CD4-positive, alpha-beta memory T cell (primary cell): ENCODE results near the gene ACER2. TPM values are rescaled to one million over a fixed set of nuclear protein-coding genes. Genes with fewer than 3 reads are reported as not detected.
A peak's percentile ranks its signal among the peaks of the same experiment; 100 is the strongest.

ENCODE experiments used
- CTCF ChIA-PET: fragments of 350-600 bp; sonication (Branson Sonifier 250); formaldehyde crosslinking; loops from one replicate; lab custom pipeline; 2021; ENCODE audit warnings: inconsistent platforms; ENCODE audit not compliant: partially characterized antibody; lab: Charles Lee
- POLR2A ChIA-PET: fragments of 350-600 bp; sonication (Branson Sonifier 250); formaldehyde crosslinking; loops from one replicate; lab custom pipeline; 2021; ENCODE audit not compliant: partially characterized antibody; lab: Charles Lee
- DNase-seq, 5 donors: peaks; one replicate each; pipeline versions ENCODE4 v3.0.0 to v3.0.0-alpha.2; 2020 to 2022; ENCODE audit warnings: mixed read lengths in 1 of 5
- H3K27ac ChIP-seq: one replicate; pipeline ENCODE4 v1.7.0; 2013; ENCODE audit warnings: low read depth, low read length
- H3K27me3 ChIP-seq: 2 replicates; pipeline ENCODE4 v1.7.0; 2013; ENCODE audit warnings: mild to moderate bottlenecking, low read length, moderate library complexity; ENCODE audit not compliant: insufficient read depth
- H3K36me3 ChIP-seq: 2 replicates; pipeline ENCODE4 v1.7.0; 2013; ENCODE audit warnings: mild to moderate bottlenecking, low read length, moderate library complexity; ENCODE audit not compliant: insufficient read depth
- H3K4me1 ChIP-seq: 2 replicates; pipeline ENCODE4 v1.7.0; 2013; ENCODE audit warnings: mild to moderate bottlenecking, low read length, moderate library complexity; ENCODE audit not compliant: insufficient read depth
- H3K4me3 ChIP-seq, 2 donors: one replicate each; pipeline ENCODE4 v1.7.0; 2013; ENCODE audit warnings: low read length in 2 of 2, mild to moderate bottlenecking in 1 of 2
- H3K9me3 ChIP-seq, 2 donors: one replicate each; pipeline ENCODE4 v1.7.0; 2013; ENCODE audit warnings: low read length in 2 of 2, control low read depth in 1 of 2; ENCODE audit not compliant: control insufficient read depth in 1 of 2
- H3K27ac Mint-ChIP-seq, 7 donors: one replicate each; pipeline ENCODE4 v1.8.0; 2020 to 2021; ENCODE audit warnings: mixed read lengths in 7 of 7, mild to moderate bottlenecking in 6 of 7, inconsistent platforms in 3 of 7, moderate library complexity in 3 of 7
- H3K27me3 Mint-ChIP-seq, 2 donors: one replicate each; pipeline ENCODE4 v1.8.0; 2020 to 2021; ENCODE audit warnings: mixed read lengths in 2 of 2
- H3K36me3 Mint-ChIP-seq, 2 donors: one replicate each; pipeline ENCODE4 v1.8.0; 2020 to 2021; ENCODE audit warnings: mixed read lengths in 2 of 2, inconsistent platforms in 1 of 2, mild to moderate bottlenecking in 1 of 2
- H3K4me1 Mint-ChIP-seq, 4 donors: one replicate each; pipeline ENCODE4 v1.8.0; 2020 to 2021; ENCODE audit warnings: mixed read lengths in 4 of 4, mild to moderate bottlenecking in 1 of 4
- H3K4me3 Mint-ChIP-seq, 8 donors: one replicate each; pipeline ENCODE4 v1.8.0; 2020 to 2021; ENCODE audit warnings: mixed read lengths in 8 of 8, mild to moderate bottlenecking in 7 of 8, moderate library complexity in 6 of 8, inconsistent platforms in 3 of 8
- H3K9me3 Mint-ChIP-seq, 8 donors: one replicate each; pipeline ENCODE4 v1.8.0; 2020 to 2021; ENCODE audit warnings: mixed read lengths in 8 of 8, mild to moderate bottlenecking in 5 of 8, inconsistent platforms in 3 of 8, moderate library complexity in 1 of 8
- intact Hi-C: fragments of 100-400 bp; cut with micrococcal nuclease; formaldehyde crosslinking; loops from one replicate; pipeline ENCODE4 v1.15.1; 2023
- polyA plus RNA-seq, 2 donors: library from polyadenylated mRNA; unstranded; fragments of 300-500 nt; fragmentation: Illumina TruSeq; gene quantifications; one replicate each; pipeline ENCODE4 v1.2.3, GENCODE V29; 2021
- total RNA-seq, 2 experiments: library from RNA; stranded (reverse); gene quantifications; one replicate each; pipeline ENCODE4 v1.2.3, GENCODE V29; 2021

The ACER2 gene
- total and polyA plus RNA-seq, 4 experiments from 2014 or later: 0.54 to 6.0 (median 3.5) TPM

DNA sequence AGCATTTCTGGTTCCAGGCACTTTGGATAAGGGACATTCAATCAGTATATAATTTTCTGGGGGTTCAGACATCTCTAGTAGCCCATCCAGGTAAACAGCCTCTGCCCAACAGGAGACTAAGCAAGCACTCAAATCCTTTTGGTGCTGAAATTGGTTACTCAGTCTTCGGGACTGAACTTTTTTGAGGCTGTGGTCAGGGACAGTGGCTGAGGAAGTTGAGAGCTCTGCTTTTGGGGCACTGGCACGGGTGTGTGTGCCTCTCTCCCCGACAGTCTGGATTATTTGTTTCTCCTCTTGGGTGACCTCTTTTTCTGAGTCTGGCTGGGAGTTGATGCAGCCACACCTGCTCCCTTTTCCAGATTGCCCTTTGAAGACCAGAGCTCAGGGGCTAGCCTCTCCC, 47.6 kb downstream of the ACER2 start:
- POLR2A ChIA-PET: interaction anchor here (1.4 kb wide), 1 partner anchor 407 kb away, joined by 9 read pairs; the partner anchor contains the start of gene RRAGA
- DNase-seq: no peak

DNA sequence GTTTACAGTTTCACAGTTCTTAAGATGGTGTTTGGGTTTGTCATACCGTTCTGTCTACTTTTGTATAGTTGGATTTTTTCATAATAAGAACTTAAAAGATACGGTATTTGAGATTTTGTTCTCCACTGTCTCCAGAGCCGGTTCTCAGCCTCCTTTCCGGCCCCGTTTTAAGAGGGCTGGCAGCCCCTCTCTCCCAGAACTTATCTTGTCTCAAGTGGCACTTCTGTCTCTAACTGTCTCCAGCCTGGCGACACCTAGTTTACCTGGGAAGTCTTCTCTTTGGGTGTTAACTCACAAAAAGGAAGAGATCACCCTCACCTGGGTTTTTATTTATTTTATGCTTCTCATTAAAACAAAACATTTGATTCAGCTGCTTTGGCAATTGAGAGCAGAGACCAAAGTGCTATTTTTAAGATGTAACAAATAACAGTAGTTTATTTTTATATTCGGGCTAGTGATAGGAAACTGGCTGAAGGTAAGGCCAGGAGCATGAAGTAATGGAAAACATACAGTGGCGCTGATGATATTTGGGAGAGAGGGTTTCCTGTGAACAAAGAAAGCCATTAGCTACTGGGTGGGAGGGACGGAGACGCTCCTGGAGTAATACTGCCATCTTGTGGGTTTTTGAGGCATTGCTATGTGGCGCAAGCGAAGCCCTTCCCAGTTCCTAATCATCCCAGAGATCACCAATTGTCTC, 48.3 kb downstream of the ACER2 start:
- Histone ChIP-seq H3K36me3 (no peaks in the 10 kb centered on the region), H3K27me3 (no peaks in the 10 kb centered on the region), H3K27ac (no peak overlapping the region), H3K4me3 (no peak overlapping the region), H3K4me1 (peaks cover 6% of the 10 kb centered on the region), H3K9me3 (no peaks in the 10 kb centered on the region)
- peak overlapping the region in 5 of 8 donors; percentile 40 to 60 (median 47) for H3K4me3 Mint-ChIP-seq
- DNase-seq: peak; percentile 58 to 67 (median 64)
- H3K4me1 Mint-ChIP-seq: peaks cover 5 to 9% (median 6%) of the 10 kb centered on the region in 4 donors
- intact Hi-C loops: loop anchor here (1.0 to 10.0 kb wide), 9 partner anchors 48 to 430 kb away; partner anchors contain the start of genes ACER2, DENND4C, RPS6 and RRAGA
- no peaks in the 10 kb centered on the region for H3K9me3 Mint-ChIP-seq
- ChIA-PET CTCF (interaction anchor here (0.5 to 7.1 kb wide), 32 partner anchors 8 to 1202 kb away, joined by 3 to 94 read pairs (median 4); partner anchors contain the start of gene RRAGA), POLR2A (interaction anchor here (1.0 to 1.5 kb wide), 3 partner anchors 11 to 408 kb away, joined by 3 to 9 read pairs (median 5); partner anchors contain the start of genes RPS6 and RRAGA)
- peaks cover 0 to 1% of the 10 kb centered on the region in 2 donors for H3K27me3 Mint-ChIP-seq
- peak overlapping the region in 1 of 7 donors; percentile 11 for H3K27ac Mint-ChIP-seq
- H3K36me3 Mint-ChIP-seq: no peaks in the 10 kb centered on the region

More for the DNA sequence above, 47.6 kb downstream of the ACER2 start:
- Histone ChIP-seq H3K9me3 (no peaks in the 10 kb centered on the region), H3K36me3 (no peaks in the 10 kb centered on the region), H3K4me3 (no peak overlapping the region), H3K27me3 (no peaks in the 10 kb centered on the region), H3K4me1 (peaks cover 6% of the 10 kb centered on the region), H3K27ac (no peak overlapping the region)
- Mint-ChIP-seq H3K27me3 (peaks cover 0 to 1% of the 10 kb centered on the region in 2 donors), H3K9me3 (no peaks in the 10 kb centered on the region), H3K36me3 (peaks cover 5 to 7% of the 10 kb centered on the region in 2 donors), H3K4me1 (peaks cover 5 to 9% (median 6%) of the 10 kb centered on the region in 4 donors), H3K4me3 (no peak overlapping the region), H3K27ac (peak overlapping the region in 1 of 7 donors; percentile 55)
- intact Hi-C loops: loop anchor here (2.0 to 10.0 kb wide), 5 partner anchors 48 to 429 kb away; partner anchors contain the start of gene ACER2
- CTCF ChIA-PET: interaction anchor here (1.2 to 7.1 kb wide), 10 partner anchors 10 to 1645 kb away, joined by 3 to 94 read pairs (median 8); partner anchors contain the start of gene RRAGA

DNA sequence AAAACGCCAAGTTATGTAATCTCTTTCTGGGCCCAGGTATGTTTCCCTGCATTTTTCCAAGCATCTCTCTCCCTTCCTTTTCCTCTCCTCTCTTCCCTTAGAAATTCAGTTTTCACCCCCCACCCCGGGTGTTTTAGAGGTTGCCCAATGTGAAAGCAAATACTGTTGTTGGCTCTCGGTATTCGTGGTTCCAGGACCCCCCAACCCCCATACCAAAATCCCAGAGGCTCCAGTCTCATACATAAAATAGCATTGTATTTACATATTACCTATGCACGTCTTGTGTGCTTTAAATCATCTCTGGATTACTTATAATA, 48.8 kb downstream of the ACER2 start:
- H3K9me3 ChIP-seq: no peaks in the 10 kb centered on the region
- no peaks in the 10 kb centered on the region for H3K36me3 Mint-ChIP-seq
- ChIA-PET CTCF (interaction anchor here (0.9 to 7.1 kb wide), 27 partner anchors 8 to 1202 kb away, joined by 3 to 94 read pairs (median 4); partner anchors contain the start of genes ACER2 and RRAGA), POLR2A (interaction anchor here (1.0 to 1.5 kb wide), 3 partner anchors 10 to 408 kb away, joined by 3 to 9 read pairs (median 5); partner anchors contain the start of genes RPS6 and RRAGA)
- H3K27ac ChIP-seq: no peak overlapping the region
- H3K27ac Mint-ChIP-seq: no peak overlapping the region
- peaks cover 0 to 1% of the 10 kb centered on the region in 2 donors for H3K27me3 Mint-ChIP-seq
- peaks cover 6% of the 10 kb centered on the region for H3K4me1 ChIP-seq
- peak overlapping the region in 5 of 8 donors; percentile 40 to 60 (median 47) for H3K4me3 Mint-ChIP-seq
- no peaks in the 10 kb centered on the region for H3K27me3 ChIP-seq
- H3K4me1 Mint-ChIP-seq: peaks cover 5 to 9% (median 6%) of the 10 kb centered on the region in 4 donors
- no peaks in the 10 kb centered on the region for H3K9me3 Mint-ChIP-seq
- no peaks in the 10 kb centered on the region for H3K36me3 ChIP-seq
- no peak overlapping the region for H3K4me3 ChIP-seq
- intact Hi-C loops: loop anchor here (1.0 to 10.0 kb wide), 9 partner anchors 49 to 430 kb away; partner anchors contain the start of genes ACER2, DENND4C, RPS6 and RRAGA
- no peak for DNase-seq

DNA sequence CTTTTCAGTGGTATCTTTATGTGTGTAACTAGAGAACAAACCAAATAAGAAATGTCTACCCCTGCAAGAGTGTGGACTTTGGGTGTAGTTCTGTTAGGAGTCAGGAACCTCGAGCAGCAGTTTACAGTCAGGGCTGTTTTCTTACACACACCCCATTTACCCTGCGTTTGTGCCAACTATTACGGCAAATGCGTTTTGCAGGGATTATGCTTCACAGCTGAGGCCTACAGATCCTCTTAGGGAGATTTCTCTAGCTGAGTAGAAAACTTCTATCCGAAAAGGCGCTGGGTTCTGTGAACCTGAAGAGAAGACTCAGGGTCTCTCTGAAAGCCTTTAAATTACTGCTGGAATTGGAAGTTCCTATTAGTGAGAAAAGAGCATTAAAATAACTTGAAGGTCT, 51.4 kb downstream of the ACER2 start:
- H3K36me3 ChIP-seq: no peaks in the 10 kb centered on the region
- Mint-ChIP-seq H3K27ac (no peak overlapping the region), H3K4me1 (peaks cover 12 to 20% (median 16%) of the 10 kb centered on the region in 4 donors), H3K4me3 (no peak overlapping the region), H3K9me3 (peaks cover 0 to 2% (median 0%) of the 10 kb centered on the region in 8 donors), H3K27me3 (peaks cover 0 to 1% of the 10 kb centered on the region in 2 donors), H3K36me3 (no peaks in the 10 kb centered on the region)
- H3K4me3 ChIP-seq: no peak overlapping the region
- ChIA-PET CTCF (interaction anchor here (0.9 to 2.7 kb wide), 7 partner anchors 11 to 1206 kb away, joined by 3 to 9 read pairs (median 3); no protein-coding TSS in a partner anchor), POLR2A (no interaction called here)
- no peak for DNase-seq
- no peak overlapping the region for H3K27ac ChIP-seq
- no peaks in the 10 kb centered on the region for H3K9me3 ChIP-seq
- H3K4me1 ChIP-seq: peaks cover 15% of the 10 kb centered on the region
- intact Hi-C loops: no loop called here
- H3K27me3 ChIP-seq: no peaks in the 10 kb centered on the region

DNA sequence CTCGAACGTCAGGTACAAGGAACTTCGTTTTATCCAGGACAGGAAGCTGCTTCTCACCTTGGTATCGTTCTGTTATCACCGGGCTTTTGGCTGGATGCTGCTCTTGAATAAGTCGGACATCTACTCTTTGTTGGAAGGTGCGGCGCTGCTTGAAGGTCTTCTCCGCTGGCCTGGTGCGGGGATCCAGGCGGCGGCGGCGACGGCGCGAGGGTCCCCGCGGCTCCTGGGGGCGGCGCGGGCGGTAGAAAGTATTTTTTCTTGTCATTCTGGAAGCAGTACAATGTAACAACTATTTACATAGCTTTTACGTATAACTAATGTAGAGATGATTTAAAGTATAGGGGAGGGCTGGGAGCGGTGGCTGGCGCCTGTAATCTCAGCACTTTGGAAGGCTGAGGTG, 52.3 kb downstream of the ACER2 start:
- H3K27ac Mint-ChIP-seq: no peak overlapping the region
- intact Hi-C loops: no loop called here

DNA sequence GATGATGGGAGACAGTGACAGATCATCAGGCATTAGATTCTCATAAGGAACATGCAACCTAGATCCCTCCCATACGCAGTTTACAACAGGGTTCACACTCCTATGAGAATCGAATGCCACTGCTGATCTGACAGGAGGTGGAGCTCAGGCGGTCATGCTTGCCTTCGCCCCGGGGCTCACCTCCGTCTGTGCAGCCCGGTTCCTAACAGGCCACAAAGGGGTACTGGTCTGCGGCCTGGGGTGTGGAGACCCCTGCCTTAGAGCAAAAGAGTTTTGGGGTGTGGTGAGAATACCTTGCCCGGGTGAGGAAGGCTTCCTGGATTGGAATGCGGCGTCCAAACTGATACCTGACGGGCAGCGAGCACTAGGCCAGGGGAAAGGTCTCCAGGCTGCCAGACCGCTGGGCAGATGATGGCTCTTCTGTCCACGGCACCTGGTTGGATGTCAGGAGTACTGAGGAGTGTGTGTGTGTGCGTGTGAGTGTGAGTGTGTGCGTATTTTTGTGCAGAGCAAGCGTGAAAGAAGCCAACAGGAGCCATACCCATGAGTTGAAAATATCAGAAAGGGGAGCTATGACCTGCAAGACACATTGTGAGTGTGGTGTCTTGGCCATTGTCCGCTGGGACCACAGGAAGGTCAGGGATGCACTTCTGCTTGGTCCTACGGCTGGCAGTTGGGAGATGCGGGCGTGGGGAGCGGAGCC, 55.4 kb downstream of the ACER2 start:
- intact Hi-C loops: loop anchor here (2.0 kb wide), 1 partner anchor 1477 kb away; no protein-coding TSS in a partner anchor
- Mint-ChIP-seq H3K4me3 (peak overlapping the region; percentile 84 to 98 (median 88)), H3K4me1 (peaks cover 7 to 14% (median 11%) of the 10 kb centered on the region in 4 donors), H3K27ac (peak overlapping the region in 3 of 7 donors; percentile 41 to 89 (median 80)), H3K36me3 (no peaks in the 10 kb centered on the region), H3K27me3 (no peaks in the 10 kb centered on the region), H3K9me3 (peaks cover 0 to 2% (median 0%) of the 10 kb centered on the region in 8 donors)
- ChIA-PET CTCF (interaction anchor here (0.6 to 5.9 kb wide), 50 partner anchors 9 to 1647 kb away, joined by 3 to 94 read pairs (median 5); partner anchors contain the start of genes ACER2, DENND4C and RRAGA), POLR2A (interaction anchor here (0.8 to 1.3 kb wide), 3 partner anchors 54 to 415 kb away, joined by 3 to 4 read pairs (median 3); partner anchors contain the start of genes RPS6 and RRAGA)
- no peaks in the 10 kb centered on the region for H3K36me3 ChIP-seq
- no peaks in the 10 kb centered on the region for H3K9me3 ChIP-seq
- DNase-seq: peak in 1 of 5 donors; percentile 11
- H3K27ac ChIP-seq: no peak overlapping the region
- H3K4me3 ChIP-seq: peak overlapping the region in 1 of 2 donors; percentile 35
- H3K27me3 ChIP-seq: no peaks in the 10 kb centered on the region
- H3K4me1 ChIP-seq: peaks cover 9% of the 10 kb centered on the region

More for the DNA sequence above, 52.3 kb downstream of the ACER2 start:
- no peaks in the 10 kb centered on the region for H3K36me3 ChIP-seq
- Mint-ChIP-seq H3K4me3 (no peak overlapping the region), H3K4me1 (peaks cover 12 to 22% (median 16%) of the 10 kb centered on the region in 4 donors), H3K9me3 (peaks cover 0 to 2% (median 0%) of the 10 kb centered on the region in 8 donors), H3K36me3 (no peaks in the 10 kb centered on the region), H3K27me3 (peaks cover 0 to 1% of the 10 kb centered on the region in 2 donors)
- no peaks in the 10 kb centered on the region for H3K27me3 ChIP-seq
- H3K4me1 ChIP-seq: peaks cover 15% of the 10 kb centered on the region
- ChIA-PET CTCF (interaction anchor here (0.9 to 2.7 kb wide), 7 partner anchors 10 to 1207 kb away, joined by 3 to 9 read pairs (median 3); no protein-coding TSS in a partner anchor), POLR2A (no interaction called here)
- H3K27ac ChIP-seq: no peak overlapping the region
- no peaks in the 10 kb centered on the region for H3K9me3 ChIP-seq
- no peak overlapping the region for H3K4me3 ChIP-seq
- no peak for DNase-seq
